HG02852 (cell line): ENCODE results near the gene DSTN.

Source experiments
- ATAC-seq: cut with Tn5 transposase; IDR thresholded peaks from one replicate; pipeline ENCODE4 v1.9.1; 2021; ENCODE audit warnings: mild to moderate bottlenecking, moderate library complexity; ENCODE audit not compliant: unreplicated experiment

Gene DSTN

DNA sequence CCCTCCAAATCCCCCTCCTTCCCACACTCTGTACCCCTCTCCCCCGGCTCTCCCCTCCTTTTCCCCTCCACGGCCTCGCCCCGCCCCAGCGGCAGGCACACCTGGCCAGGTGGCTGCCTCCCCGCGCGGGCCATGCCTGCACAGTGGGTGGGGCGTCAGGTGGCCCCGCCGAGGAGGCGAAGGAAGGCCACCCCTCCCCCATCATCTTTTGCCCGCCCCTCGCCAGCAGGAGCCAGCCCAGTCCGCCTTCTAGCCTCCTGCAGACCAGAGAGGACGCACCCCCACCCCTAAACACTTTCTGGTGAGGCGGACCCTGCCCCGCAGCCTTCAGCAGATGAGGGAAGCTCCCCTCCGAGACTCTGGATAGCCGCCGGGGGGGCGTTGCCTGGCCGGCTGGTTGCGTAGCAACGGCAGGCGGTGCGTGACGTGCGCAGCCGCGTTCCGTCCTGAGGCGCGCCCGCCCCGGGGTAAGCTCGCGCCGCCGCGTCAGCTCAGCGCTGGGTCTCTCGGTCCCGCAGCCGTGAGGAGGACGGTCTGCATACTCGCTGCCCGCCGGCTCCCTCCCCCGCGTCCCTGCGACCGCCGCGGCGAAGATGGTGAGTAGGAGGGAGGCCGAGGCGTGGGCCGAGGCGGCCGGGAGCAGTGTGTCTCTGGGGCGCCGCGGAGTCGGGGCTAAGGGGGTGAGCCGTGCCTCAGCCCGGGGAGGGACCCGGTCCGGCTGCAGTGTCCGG, at the start of gene DSTN:
Gene DSTN (plus strand): TSS at position 460 of the 731 bp plus-strand sequence. CDS start 134 bp downstream, at position 594.
- ATAC-seq, result peak; percentile 89

DNA sequence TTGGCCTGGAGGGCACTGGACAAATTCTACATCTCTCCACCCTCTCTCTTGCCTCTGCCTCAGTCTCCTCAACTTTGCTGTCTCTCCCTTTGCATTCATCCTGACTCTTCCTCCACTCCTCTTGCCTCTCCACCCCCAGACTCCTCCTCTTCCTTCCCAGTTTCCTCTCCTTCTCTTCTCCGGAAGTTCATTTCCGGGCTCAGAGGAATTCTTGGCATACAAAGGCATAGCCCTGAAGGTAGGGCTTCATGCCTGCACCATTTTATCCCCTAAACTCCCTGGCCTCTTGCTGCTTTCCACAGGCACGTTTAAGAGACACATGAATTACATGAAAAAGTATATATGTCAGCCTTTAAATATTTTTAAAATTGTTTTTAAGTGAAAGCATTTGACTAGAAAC, 49.3 kb upstream of the DSTN start:
- no peak for ATAC-seq

DNA sequence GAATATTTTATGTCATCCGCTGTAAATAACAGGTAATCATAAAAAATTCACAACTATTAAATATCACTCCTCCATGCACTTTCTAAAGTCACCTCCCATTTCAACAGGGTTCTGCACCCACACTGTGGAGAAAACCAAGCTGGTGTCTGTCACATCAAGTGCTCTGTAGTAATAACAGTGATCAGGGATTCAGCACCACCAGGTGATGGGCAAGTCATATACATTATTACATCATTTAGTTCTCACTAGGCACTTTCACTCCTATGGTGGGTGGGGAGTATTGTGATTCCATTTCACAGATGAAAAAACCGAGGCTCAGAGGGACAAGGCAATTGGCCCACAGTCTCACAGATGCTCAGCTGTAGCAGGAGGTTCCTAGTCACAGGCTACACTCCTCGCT, 47.3 kb upstream of the DSTN start:
- ATAC-seq, result no peak

DNA sequence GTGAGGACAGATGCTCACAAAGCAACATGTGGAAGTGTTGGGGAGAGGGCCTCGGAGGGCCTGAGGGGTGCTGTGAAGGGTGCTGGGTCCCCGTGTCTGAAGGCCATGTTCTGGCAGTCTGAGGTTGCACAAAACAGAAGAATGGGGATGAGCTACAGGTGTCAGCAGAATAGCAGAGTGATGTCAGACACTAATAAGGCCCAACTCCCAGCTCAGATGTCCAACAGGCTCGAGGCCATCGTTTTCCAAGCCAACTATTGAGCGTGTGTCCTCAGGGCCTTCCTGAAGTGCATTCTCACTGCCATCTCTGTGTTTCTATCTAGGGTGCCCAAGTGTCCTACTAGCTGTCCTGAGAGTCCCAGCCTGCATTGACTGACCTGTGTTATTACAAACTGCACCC, 46.5 kb upstream of the DSTN start:
- ATAC-seq, result no peak

DNA sequence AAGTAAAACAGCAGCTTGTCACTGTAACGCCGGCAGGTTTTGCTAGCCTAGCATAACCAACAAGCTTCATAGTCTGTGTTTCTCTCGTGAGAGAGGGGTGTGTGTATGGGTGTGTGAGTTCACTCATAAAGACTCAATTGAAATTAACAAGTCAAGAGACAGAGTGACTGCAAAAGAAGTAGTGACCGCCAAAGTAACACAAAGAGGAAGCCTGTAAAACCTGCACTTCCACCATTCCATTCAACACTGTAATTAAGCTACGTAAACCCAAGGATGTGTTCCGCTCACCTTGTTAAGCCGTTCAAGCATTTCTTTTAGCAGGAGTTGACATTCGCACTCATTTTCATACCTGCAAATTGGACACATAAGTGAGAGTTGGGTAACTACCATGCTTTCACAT, 45.3 kb upstream of the DSTN start:
- no peak for ATAC-seq

DNA sequence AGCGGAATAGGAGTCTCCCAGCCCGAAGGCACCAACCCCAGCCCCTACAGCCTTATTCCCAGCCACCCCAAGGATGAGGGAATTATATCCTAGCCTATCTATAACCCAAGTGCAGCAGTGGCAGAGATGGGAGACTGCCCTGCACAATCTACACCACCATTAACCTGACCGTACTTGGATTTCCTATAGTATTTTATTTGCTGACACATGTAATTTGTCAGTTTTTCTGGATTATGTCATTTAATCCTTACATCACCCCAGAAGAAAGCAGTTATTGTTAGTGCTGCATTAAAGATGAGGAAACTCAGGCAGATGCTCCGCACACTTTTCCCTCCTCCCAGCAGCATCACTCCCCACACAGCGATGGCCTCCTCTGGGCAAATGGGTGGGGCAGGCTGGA, 44.7 kb upstream of the DSTN start:
- no peak for ATAC-seq

DNA sequence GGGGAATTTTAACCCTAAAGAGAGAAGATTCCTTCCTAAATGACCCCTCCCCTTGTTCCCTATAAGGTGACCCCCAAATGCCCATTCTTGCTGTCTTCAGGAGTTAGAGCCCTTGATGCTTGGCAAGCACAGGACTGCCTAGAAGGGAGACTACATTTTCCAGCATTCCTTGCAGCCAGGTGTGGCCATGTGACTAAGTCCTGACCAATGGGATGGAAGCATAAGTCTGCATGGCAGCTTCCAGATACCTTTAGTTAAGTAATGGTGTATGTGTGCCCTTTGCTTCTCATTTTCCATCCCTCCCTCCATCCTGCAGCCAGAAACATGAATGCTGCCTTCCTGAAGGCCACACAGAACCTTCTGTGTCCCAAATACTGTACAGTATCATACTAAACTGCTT, 44.2 kb upstream of the DSTN start:
- ATAC-seq, result peak; percentile 71

DNA sequence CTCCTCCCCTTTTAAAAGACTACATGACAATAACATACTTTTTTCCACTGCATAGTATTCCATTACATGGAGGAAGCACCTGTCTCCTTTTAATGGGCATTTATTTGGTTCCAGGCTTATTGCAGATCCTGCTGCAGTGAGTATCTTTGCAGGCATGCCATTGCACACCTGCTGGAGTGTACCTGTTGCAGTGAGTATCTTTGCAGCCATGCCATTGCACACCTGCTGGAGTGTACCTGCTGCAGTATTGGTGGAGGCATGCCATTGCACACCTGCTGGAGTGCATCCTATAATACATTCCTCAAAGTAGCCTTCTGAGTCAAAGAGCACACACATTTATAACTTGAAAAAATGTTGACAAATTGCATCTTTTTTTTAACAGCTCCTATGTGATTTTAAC, 40.3 kb upstream of the DSTN start:
- no peak for ATAC-seq

DNA sequence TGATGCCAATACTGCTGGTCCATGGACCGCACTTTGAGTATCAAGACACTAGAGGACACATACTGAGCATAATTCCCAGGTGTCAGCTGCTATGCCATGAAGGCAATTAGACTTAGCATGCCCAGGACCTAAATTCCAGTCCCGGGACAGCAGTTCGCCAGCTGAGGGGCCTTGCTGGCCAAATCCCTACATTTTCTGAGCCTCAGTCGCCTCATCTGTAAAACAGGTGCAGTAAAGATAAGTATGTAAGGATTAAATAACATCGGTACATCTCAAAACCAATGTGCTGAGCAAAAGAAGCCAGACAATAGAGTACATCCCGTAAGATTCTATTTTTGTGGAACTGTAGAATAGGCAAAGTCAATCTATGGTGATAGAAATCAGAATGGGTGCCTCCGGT, 39.7 kb upstream of the DSTN start:
- ATAC-seq, result no peak

DNA sequence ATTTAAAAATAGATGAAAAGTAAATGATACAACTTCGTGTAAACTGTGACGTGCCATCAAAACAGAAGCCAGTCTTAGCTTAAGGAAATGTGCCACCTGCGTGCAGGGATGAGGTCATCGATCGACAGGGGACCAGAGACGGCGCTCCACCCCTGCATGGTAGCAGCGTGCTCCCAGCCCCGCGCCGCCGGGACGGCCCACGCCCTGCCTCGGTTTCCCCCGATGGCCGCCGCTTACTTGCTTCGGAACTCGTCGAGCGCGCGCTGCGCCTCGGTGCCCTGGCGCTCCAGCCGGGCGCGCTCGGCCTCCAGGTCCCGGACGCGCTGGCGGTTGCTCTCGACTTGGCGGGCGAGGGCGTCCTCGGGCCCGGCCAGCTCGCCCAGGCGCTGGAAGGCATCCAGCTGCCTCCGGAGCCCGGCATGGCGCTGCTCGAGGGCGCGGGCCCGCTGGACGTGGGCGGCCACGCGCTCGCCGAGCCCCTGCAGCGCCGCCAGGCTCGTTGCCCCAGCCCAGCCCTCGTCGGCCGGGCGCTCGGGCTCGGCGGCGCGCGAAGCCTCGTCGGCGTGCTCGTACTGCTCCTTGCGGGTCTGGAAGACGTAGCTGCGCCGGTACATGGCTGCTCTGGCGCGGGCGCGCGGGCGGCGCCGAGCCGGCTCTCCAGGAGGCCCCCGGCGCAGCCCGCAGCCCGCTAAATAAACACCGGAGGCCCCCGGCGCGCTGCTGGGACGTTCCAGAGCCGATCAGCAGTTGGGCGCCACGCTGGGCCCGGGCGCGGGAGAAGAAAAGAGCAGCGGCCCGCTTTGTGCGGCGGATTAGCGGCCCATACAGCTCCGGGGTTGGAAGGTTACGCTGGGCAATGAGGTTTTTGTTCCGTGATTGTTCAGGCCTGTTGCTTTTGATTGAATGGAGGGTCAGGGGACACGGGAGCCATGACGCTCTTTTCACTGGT, 38.9 kb upstream of the DSTN start, which contains the start of gene BFSP1:
Gene BFSP1 (minus strand): TSS at position 664 of the 949 bp plus-strand sequence. CDS start 50 bp downstream, at position 614.
- ATAC-seq, result no peak

DNA sequence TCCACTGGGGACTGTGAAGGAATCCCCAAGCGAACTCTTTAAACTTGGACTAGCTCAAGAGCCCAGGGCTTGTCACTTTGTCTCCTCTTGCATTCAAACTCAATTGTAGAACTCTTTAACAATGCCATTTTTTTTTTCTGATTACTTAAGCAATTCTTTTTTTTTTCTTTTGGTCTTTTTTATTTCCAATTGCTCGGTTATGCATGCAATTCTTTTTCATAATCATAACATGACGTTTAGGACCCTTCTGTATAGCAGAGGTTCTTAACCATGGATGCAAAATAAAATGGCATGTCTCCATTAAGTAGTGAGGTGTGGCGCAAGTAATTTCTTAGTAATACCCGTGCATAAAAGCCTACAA, 38.2 kb upstream of the DSTN start:
- no peak for ATAC-seq

DNA sequence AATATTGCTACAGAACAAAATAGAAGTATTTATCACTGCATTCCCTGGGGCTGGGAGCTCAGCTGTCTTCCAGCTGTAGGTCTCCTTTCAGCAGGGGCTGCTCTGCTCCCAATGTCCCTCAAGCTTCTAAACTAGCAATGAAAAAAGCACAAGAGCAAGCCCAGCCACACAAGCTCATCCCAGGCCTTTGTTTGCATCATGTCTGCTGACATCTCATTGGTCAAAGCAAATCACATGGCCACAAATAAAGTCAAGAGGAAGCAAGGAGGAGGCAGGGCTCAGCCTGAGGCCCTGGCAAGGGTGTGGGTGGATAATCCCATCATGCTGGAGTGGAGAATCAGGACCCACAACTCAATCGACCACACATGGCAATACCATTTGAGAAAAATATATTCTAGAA, 36.5 kb upstream of the DSTN start:
- ATAC-seq, result no peak

DNA sequence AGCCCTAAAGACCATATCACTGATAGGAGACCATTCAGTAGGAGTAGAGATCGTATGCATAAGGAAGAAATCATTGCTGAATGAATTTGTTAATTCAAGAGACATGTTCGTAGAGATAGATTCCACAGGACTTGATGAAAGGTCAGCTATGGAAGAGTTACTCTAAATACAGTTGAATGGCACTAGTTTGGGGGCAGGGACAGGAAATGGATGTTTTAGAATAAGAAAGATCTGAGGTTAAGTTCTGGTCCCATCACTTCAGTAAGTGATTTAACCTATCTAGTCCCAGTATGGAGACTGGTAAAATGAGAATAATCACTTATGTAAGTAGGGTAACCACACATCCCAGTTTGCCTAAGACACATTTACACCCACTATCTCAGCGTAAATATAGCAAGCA, 35.8 kb upstream of the DSTN start:
- no peak for ATAC-seq

DNA sequence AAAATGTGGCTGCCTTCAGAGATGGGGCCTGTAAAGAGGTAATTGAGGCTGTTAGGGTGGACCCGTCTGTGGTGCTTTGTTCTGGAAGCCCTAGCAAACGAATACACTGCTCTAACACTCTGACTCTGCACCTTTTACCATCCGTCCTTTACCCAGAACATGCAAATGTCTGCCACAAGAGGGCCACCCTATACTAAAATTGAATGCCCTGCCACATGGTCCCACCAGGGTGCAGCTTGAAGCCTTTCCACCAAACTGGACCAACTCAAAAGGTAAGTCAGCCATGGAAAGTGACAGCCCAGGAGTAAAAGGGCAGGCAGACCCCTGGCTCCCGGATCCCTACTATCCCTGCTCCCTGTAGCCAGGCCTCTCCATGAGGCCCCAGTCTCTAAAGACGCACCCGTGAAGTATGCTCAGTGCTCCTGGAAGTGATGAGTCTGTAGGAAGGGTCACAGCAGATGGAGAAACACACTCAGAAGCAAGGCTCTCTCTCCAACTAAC, 32.9 kb upstream of the DSTN start:
- peak; percentile 78 for ATAC-seq

DNA sequence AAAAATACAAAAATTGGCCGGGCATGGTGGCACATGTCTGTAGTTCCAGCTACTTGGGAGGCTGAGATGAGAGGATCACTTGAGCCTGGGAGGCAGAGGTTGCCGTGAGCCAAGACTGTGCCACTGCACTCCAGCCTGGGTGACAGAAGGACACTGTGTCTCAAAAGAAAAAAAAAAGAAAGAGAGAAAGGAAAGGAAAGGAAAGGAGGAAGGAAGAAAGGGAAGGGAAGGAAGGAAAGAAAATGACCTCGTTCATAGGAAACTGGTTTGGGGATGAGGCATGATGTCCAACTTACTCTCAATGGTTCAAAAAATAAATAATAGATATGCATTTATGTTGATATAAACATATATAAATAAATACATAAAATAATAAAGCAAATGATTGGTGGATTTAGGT, 31.9 kb upstream of the DSTN start:
- ATAC-seq, result no peak

DNA sequence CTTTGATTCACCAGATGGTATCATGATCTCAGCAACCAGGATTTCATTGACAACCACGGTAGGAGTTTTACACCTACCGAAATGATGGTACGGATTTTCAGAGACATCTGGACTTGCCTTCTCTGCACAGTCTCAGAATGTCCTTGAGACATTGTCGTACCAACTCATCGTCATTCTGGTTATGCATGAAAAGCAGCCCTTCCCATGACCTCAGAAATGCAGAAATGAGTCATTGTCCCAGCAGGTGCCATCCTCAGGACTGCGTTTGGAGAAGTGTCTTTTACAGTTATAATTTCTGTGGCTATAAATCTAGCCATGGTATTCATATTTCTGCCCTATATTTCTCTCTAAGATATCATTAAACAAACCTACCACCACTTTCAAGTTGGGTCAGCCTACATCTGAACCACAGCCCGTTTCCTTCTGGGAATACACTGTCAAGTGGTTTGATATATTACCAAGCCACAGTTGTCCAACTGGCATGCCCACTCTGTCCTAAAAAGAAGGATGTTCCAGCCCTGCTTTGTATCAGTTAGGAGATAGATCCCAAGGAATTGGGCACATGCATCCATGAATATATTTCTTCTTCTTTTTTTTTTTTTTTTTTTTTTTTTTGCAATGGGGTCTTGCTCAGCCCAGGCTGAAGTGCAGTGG, 31.2 kb upstream of the DSTN start:
- peak; percentile 81 for ATAC-seq

DNA sequence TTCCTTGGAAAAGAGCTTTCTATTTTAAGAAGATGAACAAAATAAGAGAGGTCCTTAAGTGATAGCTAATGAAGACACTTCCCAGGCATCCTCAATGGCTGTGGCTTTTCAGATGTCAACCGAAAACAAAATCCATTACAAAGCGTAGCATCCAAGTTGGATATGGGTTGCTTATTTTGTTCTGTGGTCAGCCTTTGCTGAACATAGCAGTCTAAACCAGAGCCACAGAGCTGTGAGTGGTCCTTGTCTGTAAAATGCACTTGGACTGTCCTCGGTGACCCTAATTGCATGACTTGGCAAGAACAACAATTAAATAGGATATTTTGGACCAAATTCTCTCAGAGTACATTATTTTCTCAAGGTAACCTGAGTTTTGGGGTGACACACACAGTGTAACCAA, 28.3 kb upstream of the DSTN start:
- ATAC-seq, result no peak

DNA sequence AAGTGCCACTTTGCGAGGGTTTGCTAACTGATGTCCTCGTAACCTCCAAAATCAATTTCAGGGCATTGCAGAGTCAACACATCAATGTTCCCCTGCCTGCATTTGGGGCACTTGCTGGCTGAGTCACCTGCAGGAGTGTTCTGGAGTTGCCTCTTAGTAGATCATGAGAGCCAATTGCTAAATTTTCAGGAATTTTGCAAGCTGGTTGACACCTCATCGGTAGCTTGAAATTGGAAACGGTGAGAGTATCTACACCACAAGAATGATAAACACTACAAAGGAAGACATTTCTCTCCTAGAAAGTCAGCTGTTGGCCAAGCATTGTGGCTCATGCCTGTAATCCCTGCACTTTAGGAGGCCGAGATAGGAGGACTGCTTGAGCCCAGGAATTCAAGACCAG, 27.9 kb upstream of the DSTN start:
- no peak for ATAC-seq

DNA sequence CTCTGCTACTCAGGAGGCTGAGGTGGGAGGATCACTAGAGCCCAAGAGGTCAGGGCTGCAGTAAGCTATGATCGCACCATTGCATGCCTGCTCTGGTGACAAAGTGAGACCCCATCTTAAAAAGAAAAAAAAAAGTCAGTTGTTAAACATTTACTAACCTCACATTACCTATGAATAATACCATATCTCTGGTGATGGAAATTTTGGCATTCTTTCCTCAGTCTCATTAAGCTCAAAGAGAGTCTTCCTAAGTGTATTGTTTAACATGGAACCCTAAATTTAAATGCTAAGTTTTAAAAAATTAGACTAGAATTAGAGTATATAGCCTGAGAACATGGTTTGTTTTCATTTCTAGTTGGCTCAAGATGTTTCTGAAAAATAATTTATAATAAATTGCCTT, 27.4 kb upstream of the DSTN start:
- ATAC-seq, result no peak

DNA sequence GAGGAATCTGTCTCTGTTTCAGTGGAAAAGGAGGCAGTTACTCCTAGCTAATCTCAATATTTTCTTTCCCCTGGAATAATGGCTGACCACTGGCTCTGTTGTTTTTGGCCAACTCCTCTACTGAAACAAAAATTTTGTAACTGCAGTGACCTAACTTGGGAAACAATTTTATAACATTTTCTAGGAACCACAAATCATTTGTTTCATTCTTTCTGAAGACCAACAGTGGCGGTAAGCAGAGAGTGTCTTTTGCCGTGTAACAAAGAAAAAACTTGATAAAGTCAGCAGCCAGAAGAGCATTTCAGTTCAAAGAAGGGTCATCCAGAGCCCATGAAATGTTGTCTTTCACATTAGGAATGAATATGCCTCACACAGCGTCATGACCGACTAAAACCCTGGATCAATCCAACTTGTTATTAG, 26.9 kb upstream of the DSTN start:
- no peak for ATAC-seq

DNA sequence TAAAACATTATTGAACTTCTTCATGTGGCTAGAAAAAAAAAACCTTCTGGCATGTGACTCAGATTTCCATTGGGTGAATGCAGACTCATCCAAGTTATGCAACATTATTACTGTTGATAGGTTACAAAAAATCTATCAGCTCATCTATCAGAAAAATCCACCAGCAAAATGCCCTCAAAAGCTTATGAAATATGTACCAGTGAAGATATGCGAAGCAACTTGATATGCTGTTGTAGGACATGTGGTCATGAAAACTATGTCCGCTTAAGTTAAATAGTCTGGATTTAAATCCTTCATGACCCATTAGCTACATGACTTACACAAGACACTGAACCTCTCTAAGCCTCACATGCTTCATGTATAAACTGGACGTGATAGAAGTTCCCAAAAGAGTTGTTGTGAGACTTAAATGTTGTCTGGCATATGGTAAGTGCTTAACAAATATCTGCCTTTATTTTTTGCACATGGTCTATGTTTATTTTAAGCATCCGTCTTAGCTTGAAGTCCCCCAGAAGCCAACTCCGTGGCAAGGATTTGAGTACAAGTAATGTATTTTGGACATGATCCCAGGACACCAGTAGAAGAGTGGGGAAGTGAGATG, 26.2 kb upstream of the DSTN start:
- ATAC-seq, result no peak
